ENCODE data around the gene LSAMP. TPM values are rescaled to one million over a fixed set of nuclear protein-coding genes. Genes with fewer than 3 reads are reported as not detected.

The LSAMP gene
- total and polyA plus RNA-seq, 9 of the 15 experiments (the other 6 are each of a cell fraction or from before 2014, with no cell fraction given), result 0.09 to 0.11 TPM; not detected in 7

DNA sequence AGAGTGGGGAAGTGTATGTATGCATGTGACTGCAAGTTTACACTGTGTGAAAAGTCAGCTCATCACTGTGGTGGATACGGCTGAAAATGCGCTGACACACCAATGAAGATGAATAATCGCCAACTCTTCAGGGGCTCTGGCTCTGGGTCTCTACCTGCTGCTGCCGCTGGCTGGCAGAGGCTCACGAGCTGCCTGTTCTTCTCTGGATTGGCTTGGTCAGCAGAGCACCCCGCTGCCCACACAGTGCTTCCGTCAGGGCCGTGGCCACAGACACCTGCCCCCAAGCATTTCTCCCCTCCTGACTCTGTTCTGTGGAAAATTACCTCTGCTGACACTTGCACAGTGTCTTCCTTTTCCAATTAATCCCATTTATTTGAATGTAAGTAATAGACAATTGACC lies 606.5 kb downstream of the LSAMP start (continued):
- TF ChIP-seq, protein P1, sequence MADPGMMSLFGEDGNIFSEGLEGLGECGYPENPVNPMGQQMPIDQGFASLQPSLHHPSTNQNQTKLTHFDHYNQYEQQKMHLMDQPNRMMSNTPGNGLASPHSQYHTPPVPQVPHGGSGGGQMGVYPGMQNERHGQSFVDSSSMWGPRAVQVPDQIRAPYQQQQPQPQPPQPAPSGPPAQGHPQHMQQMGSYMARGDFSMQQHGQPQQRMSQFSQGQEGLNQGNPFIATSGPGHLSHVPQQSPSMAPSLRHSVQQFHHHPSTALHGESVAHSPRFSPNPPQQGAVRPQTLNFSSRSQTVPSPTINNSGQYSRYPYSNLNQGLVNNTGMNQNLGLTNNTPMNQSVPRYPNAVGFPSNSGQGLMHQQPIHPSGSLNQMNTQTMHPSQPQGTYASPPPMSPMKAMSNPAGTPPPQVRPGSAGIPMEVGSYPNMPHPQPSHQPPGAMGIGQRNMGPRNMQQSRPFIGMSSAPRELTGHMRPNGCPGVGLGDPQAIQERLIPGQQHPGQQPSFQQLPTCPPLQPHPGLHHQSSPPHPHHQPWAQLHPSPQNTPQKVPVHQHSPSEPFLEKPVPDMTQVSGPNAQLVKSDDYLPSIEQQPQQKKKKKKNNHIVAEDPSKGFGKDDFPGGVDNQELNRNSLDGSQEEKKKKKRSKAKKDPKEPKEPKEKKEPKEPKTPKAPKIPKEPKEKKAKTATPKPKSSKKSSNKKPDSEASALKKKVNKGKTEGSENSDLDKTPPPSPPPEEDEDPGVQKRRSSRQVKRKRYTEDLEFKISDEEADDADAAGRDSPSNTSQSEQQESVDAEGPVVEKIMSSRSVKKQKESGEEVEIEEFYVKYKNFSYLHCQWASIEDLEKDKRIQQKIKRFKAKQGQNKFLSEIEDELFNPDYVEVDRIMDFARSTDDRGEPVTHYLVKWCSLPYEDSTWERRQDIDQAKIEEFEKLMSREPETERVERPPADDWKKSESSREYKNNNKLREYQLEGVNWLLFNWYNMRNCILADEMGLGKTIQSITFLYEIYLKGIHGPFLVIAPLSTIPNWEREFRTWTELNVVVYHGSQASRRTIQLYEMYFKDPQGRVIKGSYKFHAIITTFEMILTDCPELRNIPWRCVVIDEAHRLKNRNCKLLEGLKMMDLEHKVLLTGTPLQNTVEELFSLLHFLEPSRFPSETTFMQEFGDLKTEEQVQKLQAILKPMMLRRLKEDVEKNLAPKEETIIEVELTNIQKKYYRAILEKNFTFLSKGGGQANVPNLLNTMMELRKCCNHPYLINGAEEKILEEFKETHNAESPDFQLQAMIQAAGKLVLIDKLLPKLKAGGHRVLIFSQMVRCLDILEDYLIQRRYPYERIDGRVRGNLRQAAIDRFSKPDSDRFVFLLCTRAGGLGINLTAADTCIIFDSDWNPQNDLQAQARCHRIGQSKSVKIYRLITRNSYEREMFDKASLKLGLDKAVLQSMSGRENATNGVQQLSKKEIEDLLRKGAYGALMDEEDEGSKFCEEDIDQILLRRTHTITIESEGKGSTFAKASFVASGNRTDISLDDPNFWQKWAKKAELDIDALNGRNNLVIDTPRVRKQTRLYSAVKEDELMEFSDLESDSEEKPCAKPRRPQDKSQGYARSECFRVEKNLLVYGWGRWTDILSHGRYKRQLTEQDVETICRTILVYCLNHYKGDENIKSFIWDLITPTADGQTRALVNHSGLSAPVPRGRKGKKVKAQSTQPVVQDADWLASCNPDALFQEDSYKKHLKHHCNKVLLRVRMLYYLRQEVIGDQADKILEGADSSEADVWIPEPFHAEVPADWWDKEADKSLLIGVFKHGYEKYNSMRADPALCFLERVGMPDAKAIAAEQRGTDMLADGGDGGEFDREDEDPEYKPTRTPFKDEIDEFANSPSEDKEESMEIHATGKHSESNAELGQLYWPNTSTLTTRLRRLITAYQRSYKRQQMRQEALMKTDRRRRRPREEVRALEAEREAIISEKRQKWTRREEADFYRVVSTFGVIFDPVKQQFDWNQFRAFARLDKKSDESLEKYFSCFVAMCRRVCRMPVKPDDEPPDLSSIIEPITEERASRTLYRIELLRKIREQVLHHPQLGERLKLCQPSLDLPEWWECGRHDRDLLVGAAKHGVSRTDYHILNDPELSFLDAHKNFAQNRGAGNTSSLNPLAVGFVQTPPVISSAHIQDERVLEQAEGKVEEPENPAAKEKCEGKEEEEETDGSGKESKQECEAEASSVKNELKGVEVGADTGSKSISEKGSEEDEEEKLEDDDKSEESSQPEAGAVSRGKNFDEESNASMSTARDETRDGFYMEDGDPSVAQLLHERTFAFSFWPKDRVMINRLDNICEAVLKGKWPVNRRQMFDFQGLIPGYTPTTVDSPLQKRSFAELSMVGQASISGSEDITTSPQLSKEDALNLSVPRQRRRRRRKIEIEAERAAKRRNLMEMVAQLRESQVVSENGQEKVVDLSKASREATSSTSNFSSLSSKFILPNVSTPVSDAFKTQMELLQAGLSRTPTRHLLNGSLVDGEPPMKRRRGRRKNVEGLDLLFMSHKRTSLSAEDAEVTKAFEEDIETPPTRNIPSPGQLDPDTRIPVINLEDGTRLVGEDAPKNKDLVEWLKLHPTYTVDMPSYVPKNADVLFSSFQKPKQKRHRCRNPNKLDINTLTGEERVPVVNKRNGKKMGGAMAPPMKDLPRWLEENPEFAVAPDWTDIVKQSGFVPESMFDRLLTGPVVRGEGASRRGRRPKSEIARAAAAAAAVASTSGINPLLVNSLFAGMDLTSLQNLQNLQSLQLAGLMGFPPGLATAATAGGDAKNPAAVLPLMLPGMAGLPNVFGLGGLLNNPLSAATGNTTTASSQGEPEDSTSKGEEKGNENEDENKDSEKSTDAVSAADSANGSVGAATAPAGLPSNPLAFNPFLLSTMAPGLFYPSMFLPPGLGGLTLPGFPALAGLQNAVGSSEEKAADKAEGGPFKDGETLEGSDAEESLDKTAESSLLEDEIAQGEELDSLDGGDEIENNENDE (IDR thresholded peaks at IDR 0.05; ENCODE audit: low read depth, low read length), result no peak
- TF ChIP-seq ILK (tag; IDR thresholded peaks at IDR 0.05; ENCODE audit: borderline replicate concordance, low read depth), result no peak
- TF ChIP-seq, protein P2, sequence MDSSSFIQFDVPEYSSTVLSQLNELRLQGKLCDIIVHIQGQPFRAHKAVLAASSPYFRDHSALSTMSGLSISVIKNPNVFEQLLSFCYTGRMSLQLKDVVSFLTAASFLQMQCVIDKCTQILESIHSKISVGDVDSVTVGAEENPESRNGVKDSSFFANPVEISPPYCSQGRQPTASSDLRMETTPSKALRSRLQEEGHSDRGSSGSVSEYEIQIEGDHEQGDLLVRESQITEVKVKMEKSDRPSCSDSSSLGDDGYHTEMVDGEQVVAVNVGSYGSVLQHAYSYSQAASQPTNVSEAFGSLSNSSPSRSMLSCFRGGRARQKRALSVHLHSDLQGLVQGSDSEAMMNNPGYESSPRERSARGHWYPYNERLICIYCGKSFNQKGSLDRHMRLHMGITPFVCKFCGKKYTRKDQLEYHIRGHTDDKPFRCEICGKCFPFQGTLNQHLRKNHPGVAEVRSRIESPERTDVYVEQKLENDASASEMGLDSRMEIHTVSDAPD (CRISPR knock-in tag; IDR thresholded peaks at IDR 0.05), result no peak
